ENCODE results near the gene PSME2. TPM values are rescaled to one million over a fixed set of nuclear protein-coding genes. Genes with fewer than 3 reads are reported as not detected.
A peak's percentile ranks its signal among the peaks of the same experiment; 100 is the strongest.

The PSME2 gene
- total and polyA plus RNA-seq, 10 of the 15 experiments (the other 5 are each of a cell fraction or from before 2014, with no cell fraction given), result 510 to 3,542 (median 913) TPM

GRCh38 chr14:24135834-24136683, 10.4 kb downstream of the PSME2 start, which contains the start of gene PSME1 (continued):
- TF ChIP-seq ZNF687 (IDR thresholded peaks at IDR 0.05) (peak; percentile 19; the same call in 1 of the 2 replicates), HCFC1 (IDR thresholded peaks at IDR 0.05; ENCODE audit: low read length) (0 out of 2 replicates have a peak, but pooled peaks have one; percentile 17), RBBP5 (conservative IDR thresholded peaks at IDR 0.05) (0 out of 2 replicates have a peak, but pooled peaks have one; percentile 62), NBN (IDR thresholded peaks at IDR 0.05) (0 out of 2 replicates have a peak, but pooled peaks have one; percentile 14), IKZF1 (conservative IDR thresholded peaks at IDR 0.05) (peak; percentile 64), STAT1 (conservative IDR thresholded peaks at IDR 0.05) (peak; percentile 90; the same call in 1 of the 2 replicates), NRF1 (conservative IDR thresholded peaks at IDR 0.05; ENCODE audit: low read depth, low read length) (0 out of 2 replicates have a peak, but pooled peaks have one; percentile 28), POLR2AphosphoS2 (IDR thresholded peaks at IDR 0.05; ENCODE audit: low read depth, low read length) (0 out of 2 replicates have a peak, but pooled peaks have one; percentile 42), MXI1 (IDR thresholded peaks at IDR 0.05; ENCODE audit: low read depth, low read length) (peak; percentile 84), TAF1 (IDR thresholded peaks at IDR 0.05; ENCODE audit: borderline replicate concordance, low read depth, low read length) (peak; percentile 63; the same call in 1 of the 2 replicates), RELA (IDR thresholded peaks at IDR 0.05; ENCODE audit: borderline replicate concordance, partially characterized antibody) (peak; percentile 79), ZZZ3 (IDR thresholded peaks at IDR 0.05; ENCODE audit: control insufficient read depth, insufficient read length, low read depth) (no peak), EED (IDR thresholded peaks at IDR 0.05; ENCODE audit: low read depth) (no peak), JUNB (IDR thresholded peaks at IDR 0.05) (no peak), POLR2AphosphoS5 (IDR thresholded peaks at IDR 0.05; ENCODE audit: low read length) (peak; percentile 65; the same call in 1 of the 2 replicates), ASH2L (IDR thresholded peaks at IDR 0.05; ENCODE audit: borderline replicate concordance, low read depth) (peak; percentile 88; the same call in 1 of the 2 replicates), SIN3A (IDR thresholded peaks at IDR 0.05; ENCODE audit: low read depth, low read length) (no peak), RB1 (IDR thresholded peaks at IDR 0.05; ENCODE audit: borderline replicate concordance) (peak; percentile 41; the same call in 1 of the 2 replicates), EGR1 (IDR thresholded peaks at IDR 0.05; ENCODE audit: borderline replicate concordance in 1 of 2, low read depth in 2 of 2, low read length in 2 of 2) (0 out of 3 replicates have a peak, but pooled peaks of 1 of the 2 experiments have one; percentile 27), RCOR1 (conservative IDR thresholded peaks at IDR 0.05; ENCODE audit: low read depth, low read length) (0 out of 2 replicates have a peak, but pooled peaks have one; percentile 26), SMAD5 (IDR thresholded peaks at IDR 0.05; ENCODE audit: low read depth) (peak; percentile 2; the same call in 1 of the 2 replicates), RFX5 (IDR thresholded peaks at IDR 0.05; ENCODE audit: low read depth, low read length) (no peak), LARP7 (IDR thresholded peaks at IDR 0.05) (peak; percentile 90), DPF2 (IDR thresholded peaks at IDR 0.05) (peak; percentile 91), SRF (IDR thresholded peaks at IDR 0.05; ENCODE audit: low read depth in 2 of 2, low read length in 2 of 2) (0 out of 4 replicates have a peak, but pooled peaks of 1 of the 2 experiments have one; percentile 63), SMARCA5 (IDR thresholded peaks at IDR 0.05) (peak; percentile 88)
